Cerebellar cortex (tissue), 1 donor: ENCODE measurements around the gene CCR8.

ENCODE experiments used
- DNase-seq: peaks from one replicate; pipeline ENCODE4 v3.0.0-alpha.2; 2015; ENCODE audit warnings: low spot score

CCR8 gene

GRCh38 chr3:39329493-39329892 lies at the start of gene CCR8:
Gene CCR8 (plus strand): TSS chr3:39329709. CDS start chr3:39332332, 2,623 bp downstream.
- DNase-seq = no peak

DNA sequence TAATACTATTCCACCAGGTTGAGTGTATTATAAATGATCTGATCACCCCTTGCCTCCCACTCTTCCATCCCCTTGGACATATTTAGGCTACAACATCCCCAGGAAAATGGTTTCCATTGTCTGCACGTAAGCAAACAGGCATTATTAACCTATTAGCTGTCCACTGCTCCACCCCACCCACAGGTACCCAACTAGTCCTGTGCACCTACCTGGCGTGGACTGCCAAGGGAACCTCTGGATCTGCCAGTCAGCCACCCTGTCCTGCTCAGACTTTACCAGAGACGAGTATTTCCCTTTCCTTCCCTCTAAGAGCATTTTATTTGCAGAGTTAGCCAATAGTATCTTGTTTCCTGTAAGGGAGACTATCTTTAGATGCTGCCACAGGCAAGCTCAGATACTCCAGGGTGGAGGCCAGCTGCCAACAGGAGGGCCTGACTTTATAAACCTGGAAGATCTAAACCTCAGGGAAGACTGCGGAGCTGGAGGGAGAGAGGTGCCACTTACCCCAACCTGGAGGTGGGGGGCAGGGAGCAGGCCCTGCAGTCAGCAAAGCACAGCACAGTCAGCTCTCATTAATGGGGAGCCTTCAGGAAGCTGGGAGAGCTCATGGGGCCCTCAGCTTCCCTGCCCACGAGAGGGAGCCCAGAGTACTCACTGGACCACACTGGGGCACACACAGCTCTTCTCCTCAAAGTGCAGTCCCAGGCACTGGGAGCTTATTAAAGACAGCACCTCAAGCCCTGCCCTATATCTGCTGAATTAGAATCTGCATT lies 49.6 kb upstream of the CCR8 start, which contains the start of gene CX3CR1:
CX3CR1 (minus strand) TSS at position 292 of the 773 bp plus-strand sequence. CDS start 13,527 bp downstream, outside the sequence.
- no peak for DNase-seq

GRCh38 chr3:39280571-39280970 lies 48.9 kb upstream of the CCR8 start:
- no peak for DNase-seq

- DNase-seq = no peak
These were observed 48.0 kb upstream of the CCR8 start for GRCh38 chr3:39281533-39281932.

- no peak for DNase-seq
These were observed 47.5 kb upstream of the CCR8 start for GRCh38 chr3:39282057-39282456.

GRCh38 chr3:39284457-39284881 lies 45.0 kb upstream of the CCR8 start:
- no peak for DNase-seq

- DNase-seq = no peak
These were observed 44.2 kb upstream of the CCR8 start for GRCh38 chr3:39285332-39285731.

- no peak for DNase-seq
These were observed 42.7 kb upstream of the CCR8 start for GRCh38 chr3:39286771-39287170.

GRCh38 chr3:39287216-39288164 lies 42.0 kb upstream of the CCR8 start:
- no peak for DNase-seq

- peak; percentile 88 for DNase-seq
These were observed 41.2 kb upstream of the CCR8 start for GRCh38 chr3:39288300-39288808.

DNA sequence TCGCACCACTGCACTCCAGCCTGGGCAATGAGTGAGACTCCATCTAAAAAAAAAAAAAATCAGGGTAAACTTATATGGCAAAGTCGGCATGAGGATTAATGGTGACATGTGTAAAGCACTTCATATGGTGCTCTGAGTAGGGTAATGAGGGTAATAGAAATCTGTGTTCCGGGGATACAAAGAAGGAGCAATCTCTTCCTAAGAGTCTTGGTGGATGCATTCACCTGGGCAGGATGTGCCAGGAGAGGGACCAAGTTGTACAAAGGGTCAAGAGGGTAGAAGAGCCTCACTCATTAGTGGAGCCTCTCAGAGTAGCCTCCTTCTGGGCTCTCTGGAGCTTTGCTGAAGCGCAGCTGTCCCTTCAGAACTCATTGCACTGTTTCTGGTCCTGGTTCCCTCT lies 40.4 kb upstream of the CCR8 start:
- no peak for DNase-seq

DNA sequence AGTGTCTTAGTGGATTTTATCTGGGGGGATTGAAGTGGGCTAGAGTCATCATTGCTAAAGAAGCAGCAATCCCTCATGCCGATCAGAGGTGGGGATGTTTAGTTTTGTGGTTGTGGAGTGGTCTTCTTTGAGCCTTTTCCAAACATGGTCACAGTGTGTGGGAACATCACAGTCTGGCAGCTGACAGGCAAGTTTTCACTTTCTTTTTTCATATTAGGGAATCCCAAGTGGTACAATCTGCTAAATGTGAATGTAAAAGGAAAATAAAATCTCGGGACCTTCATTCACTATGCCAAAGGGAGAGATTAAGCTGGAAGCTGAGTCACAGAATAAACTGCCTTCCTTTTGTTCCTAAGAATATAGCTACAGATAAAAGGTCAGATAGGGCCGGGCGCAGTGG lies 39.3 kb upstream of the CCR8 start:
- no peak for DNase-seq

GRCh38 chr3:39291903-39292329 lies 37.6 kb upstream of the CCR8 start:
- peak; percentile 72 for DNase-seq

- DNase-seq = no peak
These were observed 36.5 kb upstream of the CCR8 start for GRCh38 chr3:39292961-39293360.

DNA sequence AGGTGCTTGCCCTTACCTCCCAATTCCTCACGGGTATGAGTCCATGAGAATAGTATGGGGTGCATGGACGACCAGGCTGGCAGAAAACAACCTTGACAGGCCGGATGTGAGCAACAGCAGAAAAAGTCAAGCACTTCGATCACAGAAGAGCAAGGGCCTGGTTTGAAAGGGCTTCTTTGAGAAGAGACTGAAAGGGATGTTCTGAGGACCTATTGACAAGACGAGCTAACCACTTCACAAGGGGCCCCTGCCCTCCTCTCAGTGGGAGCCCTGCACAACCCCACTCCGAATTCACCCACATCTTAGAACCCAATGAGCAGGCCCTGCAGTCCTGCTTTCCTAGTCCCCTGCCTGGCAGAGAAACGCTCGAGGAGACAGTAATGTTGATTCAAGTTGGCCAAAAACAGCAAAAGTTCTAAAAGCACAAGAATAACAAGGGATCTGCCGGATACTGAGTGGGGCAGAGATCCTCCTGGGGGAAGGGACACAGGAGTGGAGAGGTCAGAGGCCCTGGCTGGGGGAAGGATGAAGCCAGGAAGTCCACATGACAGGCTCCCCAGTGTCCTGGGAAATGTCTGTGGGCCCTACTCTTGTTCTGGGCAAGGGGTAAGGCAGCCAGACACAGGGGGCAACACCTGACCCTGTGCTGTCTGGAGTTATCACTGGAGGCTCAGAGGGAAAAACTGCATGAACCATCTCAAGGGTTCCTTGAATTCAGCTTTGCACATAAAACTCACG lies 34.9 kb upstream of the CCR8 start:
- no peak for DNase-seq

DNA sequence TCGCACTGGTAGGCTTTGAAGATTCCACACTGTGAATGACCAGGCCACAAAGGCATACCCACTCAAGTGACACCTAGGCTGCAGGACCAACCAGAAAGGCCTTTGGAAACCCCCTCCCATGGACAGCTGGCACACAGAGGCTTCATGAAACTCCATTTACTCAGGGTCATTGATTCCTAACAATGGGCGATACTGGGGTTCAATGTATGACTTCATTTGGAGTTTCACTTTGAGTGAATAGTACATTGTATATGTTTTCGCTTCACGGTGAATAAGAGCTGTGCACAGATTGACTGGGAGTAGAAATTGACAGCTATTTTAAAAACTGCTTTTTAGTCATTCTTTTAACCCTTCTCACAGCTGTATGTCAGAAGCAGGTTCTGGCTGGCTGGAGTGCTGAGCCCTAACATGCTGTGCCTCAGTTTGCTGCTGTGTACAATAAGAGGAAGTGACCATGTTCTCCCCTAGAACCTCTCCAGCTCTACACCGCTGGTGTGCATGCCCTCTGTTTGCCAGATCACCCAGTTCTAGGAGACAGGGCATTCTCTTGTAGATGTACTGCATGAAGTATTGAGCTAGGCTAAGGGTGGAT lies 34.2 kb upstream of the CCR8 start:
- DNase-seq = no peak

DNA sequence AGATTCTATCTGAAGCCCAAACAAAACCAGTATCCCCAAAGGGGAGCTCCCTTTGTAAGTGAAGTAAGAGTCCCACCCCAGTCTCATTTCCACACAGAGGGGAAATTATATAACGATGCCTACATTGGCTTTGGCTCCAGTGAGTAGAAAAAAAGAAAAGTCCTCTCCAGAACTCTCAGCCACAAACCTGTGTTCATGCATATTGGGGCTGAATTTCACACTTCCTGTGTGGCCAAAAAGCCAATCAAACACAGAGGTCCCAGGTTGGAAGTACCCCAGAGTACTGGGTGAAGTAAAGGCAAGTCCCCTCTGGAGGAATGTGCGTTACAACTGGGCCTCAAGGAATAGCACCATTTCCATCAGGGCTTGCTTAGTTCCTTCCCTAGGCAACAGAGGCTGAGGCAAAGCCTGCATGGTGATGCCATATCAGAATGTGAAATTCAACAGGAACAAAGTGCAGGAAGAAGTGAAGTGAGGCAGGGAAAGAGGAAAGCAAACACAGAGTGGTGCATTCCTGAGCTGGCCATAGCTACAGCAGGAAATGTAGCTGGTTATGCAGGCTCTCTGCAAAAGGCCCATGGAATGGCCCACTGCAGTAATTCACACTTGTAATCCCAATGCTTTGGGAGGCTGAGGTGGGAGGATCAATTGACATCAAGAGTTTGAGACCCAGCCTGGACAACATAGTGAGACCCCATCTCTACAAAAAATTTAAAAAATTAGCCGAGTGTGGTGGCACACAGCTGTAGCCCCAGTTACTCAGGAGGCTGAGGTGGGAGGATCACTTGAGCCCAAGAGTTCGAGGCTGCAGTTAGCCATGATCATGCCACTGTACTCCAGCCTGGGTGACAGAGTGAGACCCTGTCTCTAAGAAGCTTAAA lies 33.1 kb upstream of the CCR8 start:
- DNase-seq = no peak

DNA sequence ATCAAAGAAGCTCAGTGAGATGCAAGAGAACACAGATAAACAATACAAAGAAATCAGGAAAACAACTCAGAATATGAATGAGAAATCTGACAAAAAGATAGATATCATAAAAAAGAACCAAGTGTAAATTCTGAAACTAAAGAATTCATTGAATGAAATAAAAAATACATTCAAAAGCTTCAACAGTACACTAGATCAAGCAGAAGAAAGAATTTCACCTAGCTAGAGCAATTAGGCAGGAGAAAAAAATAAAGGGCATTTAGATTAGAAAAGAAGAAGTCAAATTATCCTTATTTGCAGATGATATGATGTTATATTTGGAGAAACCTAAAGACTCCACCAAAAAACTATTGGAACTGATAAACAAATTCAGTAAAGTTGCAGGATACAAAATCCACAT lies 30.2 kb upstream of the CCR8 start:
- no peak for DNase-seq

GRCh38 chr3:39302178-39302577 lies 27.3 kb upstream of the CCR8 start:
- DNase-seq = no peak

GRCh38 chr3:39313289-39313688 lies 16.2 kb upstream of the CCR8 start:
- DNase-seq = no peak
